GM23338 (cell line): ENCODE measurements around the gene RLF. TPM values are rescaled to one million over a fixed set of nuclear protein-coding genes. Genes with fewer than 3 reads are reported as not detected.

Source experiments
- ATAC-seq: fragments of 200-7000 bp; cut with Tn5 transposase; 3 replicates; pipeline ENCODE4 v1.9.1; 2020
- DNase-seq: peaks from one replicate; pipeline ENCODE4 v3.0.0-alpha.2; 2015; ENCODE audit warnings: low spot score
- H2AFZ ChIP-seq: fragments of 200-600 bp; sonication (generic); 2 replicates; pipeline ENCODE4 v1.8.0; 2016; ENCODE audit warnings: antibody characterized with exemption, mild to moderate bottlenecking, moderate library complexity
- H3F3A ChIP-seq: fragments of 200-600 bp; sonication (generic); replicated peaks from 2 replicates; pipeline ENCODE4 v1.8.0; 2017; ENCODE audit warnings: antibody characterized with exemption, mixed run types, low read depth
- H3K27ac ChIP-seq: fragments of 200-600 bp; sonication (generic); 2 replicates; pipeline ENCODE4 v1.6.1; 2016; ENCODE audit warnings: low read depth
- H3K27me3 ChIP-seq: fragments of 200-600 bp; sonication (generic); 2 replicates; pipeline ENCODE4 v1.8.0; 2016; ENCODE audit warnings: mild to moderate bottlenecking, mixed run types, moderate library complexity; ENCODE audit not compliant: insufficient read depth
- H3K36me3 ChIP-seq: fragments of 200-600 bp; sonication (generic); 2 replicates; pipeline ENCODE4 v1.8.0; 2016; ENCODE audit warnings: mild to moderate bottlenecking; ENCODE audit not compliant: insufficient read depth
- H3K4me1 ChIP-seq: fragments of 200-600 bp; sonication (generic); 2 replicates; pipeline ENCODE4 v1.8.0; 2016; ENCODE audit warnings: mild to moderate bottlenecking, moderate library complexity; ENCODE audit not compliant: insufficient read depth
- H3K4me2 ChIP-seq: fragments of 200-600 bp; sonication (generic); 2 replicates; pipeline ENCODE4 v1.7.1; 2017; ENCODE audit warnings: mixed run types
- H3K4me3 ChIP-seq: fragments of 200-600 bp; sonication (generic); 2 replicates; pipeline ENCODE4 v1.6.1; 2016; ENCODE audit warnings: mixed run types
- H3K79me2 ChIP-seq: fragments of 200-600 bp; sonication (generic); replicated peaks from 2 replicates; pipeline ENCODE4 v1.8.0; 2017; ENCODE audit warnings: mild to moderate bottlenecking; ENCODE audit not compliant: insufficient read depth
- H3K9me2 ChIP-seq: fragments of 200-600 bp; sonication (generic); 2 replicates; pipeline ENCODE4 v1.8.0; 2017; ENCODE audit not compliant: insufficient read depth
- H4K20me1 ChIP-seq: fragments of 200-600 bp; sonication (generic); replicated peaks from 2 replicates; pipeline ENCODE4 v1.8.0; 2017; ENCODE audit warnings: mild to moderate bottlenecking; ENCODE audit not compliant: insufficient read depth
- H3K27ac Mint-ChIP-seq: 2 replicates; pipeline ENCODE4 v1.8.0; 2020; ENCODE audit warnings: inconsistent platforms, mild to moderate bottlenecking, moderate library complexity, mixed read lengths
- H3K27me3 Mint-ChIP-seq: 3 replicates; pipeline ENCODE4 v1.8.0; 2022; ENCODE audit warnings: low read depth, mild to moderate bottlenecking, moderate library complexity, mixed read lengths, inconsistent platforms; ENCODE audit not compliant: insufficient read depth, poor library complexity
- H3K36me3 Mint-ChIP-seq: 3 replicates; pipeline ENCODE4 v1.8.0; 2021; ENCODE audit warnings: low read depth, mild to moderate bottlenecking, inconsistent platforms, moderate library complexity, mixed read lengths
- H3K4me1 Mint-ChIP-seq: 3 replicates; pipeline ENCODE4 v1.8.0; 2020; ENCODE audit warnings: mild to moderate bottlenecking, inconsistent platforms, mixed read lengths
- H3K4me3 Mint-ChIP-seq: 3 replicates; pipeline ENCODE4 v1.8.0; 2021; ENCODE audit warnings: moderate library complexity, mild to moderate bottlenecking, inconsistent platforms, mixed read lengths
- H3K9me3 Mint-ChIP-seq: 3 replicates; pipeline ENCODE4 v1.8.0; 2020; ENCODE audit warnings: moderate library complexity, mild to moderate bottlenecking, inconsistent platforms, mixed read lengths
- CREB1 ChIP-seq: fragments of 250-450 bp; sonication (Bioruptor Pico); IDR thresholded peaks from 2 replicates; pipeline ENCODE4 v1.5.0; 2020; ENCODE audit warnings: low read depth, mild to moderate bottlenecking, moderate library complexity
- CTCF ChIP-seq, 2 experiments: fragments of 200-600 bp in 1 of 2; sonication (generic) in 1 of 2; conservative IDR thresholded peaks; 2 replicates each; pipeline versions ENCODE4 v1.5.1 to v1.6.1; 2016 to 2017; ENCODE audit warnings: antibody characterized with exemption in 2 of 2, low read depth in 2 of 2, mild to moderate bottlenecking in 2 of 2, moderate library complexity in 1 of 2
- ETS1 ChIP-seq: IDR thresholded peaks from 2 replicates; pipeline ENCODE4 v1.6.1; 2016; ENCODE audit warnings: antibody characterized with exemption
- EZH2phosphoT487 ChIP-seq: fragments of 200-600 bp; sonication (generic); IDR thresholded peaks from one replicate; pipeline ENCODE4 v1.8.1; 2018; ENCODE audit warnings: antibody characterized with exemption; ENCODE audit not compliant: unreplicated experiment
- POLR2AphosphoS5 ChIP-seq: IDR thresholded peaks from 2 replicates; pipeline ENCODE4 v1.6.1; 2016; ENCODE audit warnings: antibody characterized with exemption, low read depth
- STAT1 ChIP-seq: IDR thresholded peaks from one replicate; pipeline ENCODE4 v1.6.1; 2016; ENCODE audit warnings: antibody characterized with exemption; ENCODE audit not compliant: unreplicated experiment
- ZNF114 ChIP-seq: fragments of 250-450 bp; sonication (Bioruptor Pico); IDR thresholded peaks from 2 replicates; pipeline ENCODE4 v1.5.0; 2020; ENCODE audit warnings: mild to moderate bottlenecking, moderate library complexity
- ZNF331 ChIP-seq: fragments of 250-450 bp; sonication (Bioruptor Pico); IDR thresholded peaks from 2 replicates; pipeline ENCODE4 v1.5.0; 2020; ENCODE audit warnings: low read depth, mild to moderate bottlenecking, moderate library complexity
- ZNF462 ChIP-seq: fragments of 250-450 bp; sonication (Bioruptor Pico); IDR thresholded peaks from 2 replicates; pipeline ENCODE4 v1.5.0; 2020; ENCODE audit warnings: mild to moderate bottlenecking, moderate library complexity
- polyA plus RNA-seq: library from polyadenylated mRNA; unstranded; fragments of >200 nt; fragmentation: Nextera tagmentation; extraction: Ambion mirVana; gene quantifications from 2 replicates; pipeline ENCODE4 v1.2.1, GENCODE V29; 2016
- total RNA-seq: library from RNA; depleted of rRNA; stranded (reverse); fragments of >200 nt; shearing (Covaris generic); gene quantifications from 2 replicates; pipeline ENCODE4 v1.2.3, GENCODE V29; 2014

Gene RLF
- total and polyA plus RNA-seq, 2 experiments from 2014 or later: 6.6 to 21.1 TPM

- ATAC-seq (no peak; the same call in 2 of the 3 replicates), DNase-seq (peak; percentile 7)
- Mint-ChIP-seq H3K4me1 (no peaks in the 10 kb centered on the region), H3K27me3 (peaks cover 2% of the 10 kb centered on the region), H3K9me3 (no peaks in the 10 kb centered on the region; the same call in 2 of the 3 replicates), H3K36me3 (no peaks in the 10 kb centered on the region), H3K27ac (no peak overlapping the region), H3K4me3 (no peak overlapping the region)
- H3K27me3 ChIP-seq: no peaks in the 10 kb centered on the region
- H4K20me1 ChIP-seq: no peaks in the 10 kb centered on the region
- no peaks in the 10 kb centered on the region for H3K4me1 ChIP-seq
- no peaks in the 10 kb centered on the region for H3K79me2 ChIP-seq
- peak overlapping the region; percentile 84 for H2AFZ ChIP-seq
- H3K4me2 ChIP-seq: no peak overlapping the region
- no peaks in the 10 kb centered on the region for H3K36me3 ChIP-seq
- H3K9me2 ChIP-seq: no peaks in the 10 kb centered on the region
- TF ChIP-seq ETS1 (no peak), ZNF331 (CRISPR knock-in tag) (no peak), CTCF (conservative IDR thresholded peaks at IDR 0.05; ENCODE audit: low read depth in 2 of 2) (no peak), POLR2AphosphoS5 (no peak)
- no peak overlapping the region for H3K4me3 ChIP-seq
- H3K27ac ChIP-seq: no peak overlapping the region
- no peaks in the 10 kb centered on the region for H3F3A ChIP-seq
Observed at GRCh38 chr1:40132383-40133311, 28.5 kb upstream of the RLF start.

GRCh38 chr1:40133312-40133665, 27.9 kb upstream of the RLF start:
- DNase-seq: no peak
- Mint-ChIP-seq H3K4me3 (no peak overlapping the region), H3K4me1 (no peaks in the 10 kb centered on the region), H3K36me3 (no peaks in the 10 kb centered on the region), H3K27ac (no peak overlapping the region), H3K27me3 (peaks cover 2% of the 10 kb centered on the region), H3K9me3 (no peaks in the 10 kb centered on the region; the same call in 2 of the 3 replicates)
- Histone ChIP-seq H3K9me2 (no peaks in the 10 kb centered on the region), H4K20me1 (no peaks in the 10 kb centered on the region), H2AFZ (peak overlapping the region; percentile 84), H3K27ac (no peak overlapping the region), H3K4me2 (no peak overlapping the region), H3K4me1 (no peaks in the 10 kb centered on the region), H3K36me3 (no peaks in the 10 kb centered on the region), H3K79me2 (no peaks in the 10 kb centered on the region), H3K4me3 (no peak overlapping the region), H3K27me3 (no peaks in the 10 kb centered on the region), H3F3A (no peaks in the 10 kb centered on the region)
- no peak for ATAC-seq
- TF ChIP-seq CTCF (conservative IDR thresholded peaks at IDR 0.05; ENCODE audit: low read depth in 2 of 2): no peak
- no peak for TF ChIP-seq ZNF114 (CRISPR knock-in tag)
- no peak for TF ChIP-seq STAT1
- TF ChIP-seq CREB1 (CRISPR knock-in tag): no peak
- no peak for TF ChIP-seq EZH2phosphoT487
- no peak for TF ChIP-seq ZNF462 (CRISPR knock-in tag)
